GM15510 (cell line): ENCODE results near the gene DAB2.

Source experiments
- POLR2A ChIP-seq: IDR thresholded peaks from 3 replicates; pipeline ENCODE4 v1.6.1; 2011; ENCODE audit warnings: borderline replicate concordance; ENCODE audit not compliant: insufficient read length; ENCODE audit errors: extremely low read depth

The DAB2 gene

DNA sequence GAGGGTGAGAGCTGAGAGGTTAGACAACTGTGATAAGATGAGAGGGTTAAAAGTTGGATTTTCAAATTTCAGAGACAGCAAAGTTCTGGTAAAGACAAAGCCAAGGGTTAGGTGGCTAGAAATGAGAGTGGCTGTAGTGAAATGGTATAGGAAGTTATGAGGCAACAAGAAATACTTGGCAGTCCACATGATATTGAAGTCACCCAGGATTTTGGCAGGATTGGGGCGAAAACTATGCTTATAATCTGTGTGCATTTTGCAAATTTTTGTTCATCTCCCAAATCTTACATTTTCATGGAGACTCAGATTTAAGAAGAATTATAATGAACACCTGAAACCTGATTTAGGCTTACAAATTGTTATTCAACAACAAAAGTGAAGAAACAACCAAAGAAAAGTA, 96.0 kb downstream of the DAB2 start:
- no peak for TF ChIP-seq POLR2A

DNA sequence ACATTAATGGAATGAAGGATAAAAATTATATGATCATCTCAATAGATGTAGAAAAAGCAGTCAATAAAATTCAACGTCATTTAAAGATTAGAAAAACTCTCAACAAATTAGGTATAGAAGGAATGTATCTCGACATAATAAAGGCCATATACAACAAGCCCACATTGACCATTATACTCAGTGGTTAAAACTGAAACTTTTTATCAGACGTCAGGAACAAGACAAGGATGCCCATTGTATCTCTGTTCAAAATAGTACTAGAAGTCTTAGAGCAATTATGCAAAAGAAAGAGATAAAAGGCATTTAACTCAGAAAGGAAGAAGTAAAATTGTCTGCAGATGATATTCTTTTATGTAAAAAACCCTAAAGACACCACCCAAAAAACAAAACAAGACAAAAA, 101.2 kb downstream of the DAB2 start:
- TF ChIP-seq POLR2A = no peak
